CD14-positive monocyte (primary cell): ENCODE measurements around the gene AURKB. TPM values are rescaled to one million over a fixed set of nuclear protein-coding genes. Genes with fewer than 3 reads are reported as not detected.
"Not testable (repeated sequence)": the region's sequence is repeated elsewhere in the genome, so short reads cannot be mapped to it uniquely, and the experiment has no call there.

Source experiments
- DNase-seq, 3 donors: peaks; one replicate each; pipeline ENCODE4 v3.0.0-alpha.2; 2011 to 2022
- H2AFZ ChIP-seq: 2 replicates; pipeline ENCODE4 v1.6.0; 2012; ENCODE audit warnings: mild to moderate bottlenecking, low read depth, low read length, inconsistent platforms; ENCODE audit not compliant: insufficient read depth, poor library complexity, severe bottlenecking
- H3K27ac ChIP-seq, 2 donors: 1 replicate in 1 of 2; 2 replicates in 1 of 2; pipeline ENCODE4 v1.5.1; 2012 to 2013; ENCODE audit warnings: low read length in 2 of 2, control low read depth in 1 of 2, inconsistent platforms in 1 of 2, low read depth in 1 of 2, mild to moderate bottlenecking in 1 of 2
- H3K27me3 ChIP-seq, 2 donors: one replicate each; pipeline versions ENCODE4 v1.6.0 to v1.6.1; 2011 to 2013; ENCODE audit warnings: low read length in 2 of 2; ENCODE audit not compliant: control insufficient read depth in 2 of 2, insufficient read depth in 2 of 2
- H3K36me3 ChIP-seq, 2 donors: replicated peaks in 1 of 2; 1 replicate in 1 of 2; 2 replicates in 1 of 2; pipeline versions ENCODE4 v1.5.1 to v1.6.1; 2012 to 2013; ENCODE audit warnings: low read length in 2 of 2, control low read depth in 1 of 2, inconsistent platforms in 1 of 2, mild to moderate bottlenecking in 1 of 2; ENCODE audit not compliant: insufficient read depth in 2 of 2, control insufficient read depth in 1 of 2
- H3K4me1 ChIP-seq, 2 donors: 1 replicate in 1 of 2; 2 replicates in 1 of 2; pipeline versions ENCODE4 v1.5.1 to v1.6.1; 2012 to 2013; ENCODE audit warnings: low read length in 2 of 2, control low read depth in 1 of 2, inconsistent platforms in 1 of 2, mild to moderate bottlenecking in 1 of 2, moderate library complexity in 1 of 2; ENCODE audit not compliant: insufficient read depth in 2 of 2, control insufficient read depth in 1 of 2
- H3K4me2 ChIP-seq: replicated peaks from 2 replicates; pipeline ENCODE3; 2012; ENCODE audit warnings: low read length, moderate library complexity, mild to moderate bottlenecking; ENCODE audit not compliant: poor library complexity, severe bottlenecking; ENCODE audit errors: extremely low read depth
- H3K4me3 ChIP-seq, 3 experiments: fragments of 200-600 bp in 1 of 3; sonication (generic) in 1 of 3; replicated peaks in 1 of 3; 1 replicate in 2 of 3; 2 replicates in 1 of 3; pipeline ENCODE4 v1.5.1; 2011 to 2013; ENCODE audit warnings: low read length in 3 of 3, mild to moderate bottlenecking in 3 of 3, control low read depth in 2 of 3, low read depth in 2 of 3, inconsistent platforms in 1 of 3, moderate library complexity in 1 of 3
- H3K79me2 ChIP-seq: 2 replicates; pipeline ENCODE4 v1.6.0; 2012; ENCODE audit warnings: mild to moderate bottlenecking, control low read depth, inconsistent platforms, low read length, moderate library complexity; ENCODE audit not compliant: insufficient read depth
- H3K9ac ChIP-seq: 2 replicates; pipeline ENCODE4 v1.6.0; 2017; ENCODE audit warnings: low read length, mild to moderate bottlenecking; ENCODE audit not compliant: insufficient read depth, poor library complexity, severe bottlenecking
- H3K9me3 ChIP-seq, 2 donors: replicated peaks in 1 of 2; 1 replicate in 1 of 2; 2 replicates in 1 of 2; pipeline versions ENCODE4 v1.5.1 to v1.6.1; 2012 to 2013; ENCODE audit warnings: low read length in 2 of 2, control low read depth in 1 of 2; ENCODE audit not compliant: control insufficient read depth in 1 of 2, insufficient read depth in 1 of 2
- H4K20me1 ChIP-seq: 2 replicates; pipeline ENCODE4 v1.6.0; 2012; ENCODE audit warnings: mild to moderate bottlenecking, low read length, control low read depth, moderate library complexity; ENCODE audit not compliant: insufficient read depth
- H3K27ac Mint-ChIP-seq, 7 donors: one replicate each; pipeline ENCODE4 v1.8.0; 2020; ENCODE audit warnings: mild to moderate bottlenecking in 7 of 7, mixed read lengths in 7 of 7, moderate library complexity in 6 of 7, inconsistent platforms in 2 of 7
- H3K27me3 Mint-ChIP-seq, 3 donors: one replicate each; pipeline ENCODE4 v1.8.0; 2021 to 2022; ENCODE audit warnings: low read depth in 3 of 3, mild to moderate bottlenecking in 3 of 3, mixed read lengths in 3 of 3, moderate library complexity in 3 of 3, inconsistent platforms in 1 of 3
- H3K36me3 Mint-ChIP-seq, 2 donors: one replicate each; pipeline ENCODE4 v1.8.0; 2020; ENCODE audit warnings: mixed read lengths in 2 of 2, inconsistent platforms in 1 of 2, mild to moderate bottlenecking in 1 of 2
- H3K4me1 Mint-ChIP-seq: one replicate; pipeline ENCODE4 v1.8.0; 2020; ENCODE audit warnings: mild to moderate bottlenecking, mixed read lengths
- H3K4me3 Mint-ChIP-seq, 2 donors: one replicate each; pipeline ENCODE4 v1.8.0; 2020; ENCODE audit warnings: mild to moderate bottlenecking in 2 of 2, mixed read lengths in 2 of 2, moderate library complexity in 1 of 2
- H3K9me3 Mint-ChIP-seq, 7 donors: one replicate each; pipeline ENCODE4 v1.8.0; 2020 to 2022; ENCODE audit warnings: mixed read lengths in 7 of 7, mild to moderate bottlenecking in 6 of 7, moderate library complexity in 6 of 7, inconsistent platforms in 2 of 7
- CTCF ChIP-seq: fragments of 200-600 bp; IDR thresholded peaks from one replicate; pipeline ENCODE4 v1.8.0; 2022; ENCODE audit warnings: antibody characterized with exemption, mild to moderate bottlenecking
- WGBS: methylation state at CpG from one replicate; pipeline ENCODE4 v1.1.5; 2013; ENCODE audit warnings: missing lambda C conversion rate; ENCODE audit not compliant: insufficient coverage; 5-methylcytosine and 5-hydroxymethylcytosine counted together
- intact Hi-C, 2 donors: fragments of 100-400 bp; cut with micrococcal nuclease; formaldehyde crosslinking; loops; one replicate each; pipeline versions ENCODE4 v1.15.0 to v1.15.1; 2023
- polyA plus RNA-seq, 3 donors: library from polyadenylated mRNA; depleted of rRNA in 1 of 3; unstranded in 2 of 3; stranded (reverse) in 1 of 3; fragments of 300-500 nt in 2 of 3; fragments of >200 nt in 1 of 3; fragmentation: Illumina TruSeq in 2 of 3; gene quantifications; 1 replicate in 2 of 3; 2 replicates in 1 of 3; pipeline ENCODE4 v1.2.3, GENCODE V29; 2012 to 2021

The AURKB gene
- polyA plus RNA-seq, 3 donors: 0.38 to 4.2 (median 0.79) TPM

- no peaks in the 10 kb centered on the region for H3K27me3 ChIP-seq
- Mint-ChIP-seq H3K27me3 (peaks cover 0 to 2% (median 0%) of the 10 kb centered on the region in 3 donors), H3K4me3 (no peak overlapping the region), H3K36me3 (peaks cover 30 to 46% of the 10 kb centered on the region in 2 donors), H3K27ac (no peak overlapping the region), H3K9me3 (no peaks in the 10 kb centered on the region), H3K4me1 (peaks cover 11% of the 10 kb centered on the region)
- H4K20me1 ChIP-seq: no peaks in the 10 kb centered on the region
- no peak overlapping the region for H3K4me3 ChIP-seq
- DNase-seq: no peak
- H3K9me3 ChIP-seq: no peaks in the 10 kb centered on the region
- H3K9ac ChIP-seq: no peak overlapping the region
- 82% methylated on average over 8 of the region's 8 CpGs for WGBS
- no peak overlapping the region for H2AFZ ChIP-seq
- H3K36me3 ChIP-seq: peaks cover 21 to 35% of the 10 kb centered on the region in 2 donors
- intact Hi-C loops: loop anchor here in 1 of 2 donors (5.0 kb wide), 1 partner anchor 34 kb away; the partner anchor contains the start of gene RANGRF
- no peak overlapping the region for H3K4me2 ChIP-seq
- no peak for TF ChIP-seq CTCF
- H3K79me2 ChIP-seq: peaks cover 27% of the 10 kb centered on the region
- peaks cover 7 to 10% of the 10 kb centered on the region in 2 donors for H3K4me1 ChIP-seq
- no peak overlapping the region for H3K27ac ChIP-seq
Measured at GRCh38 chr17:8253801-8254200, 43.4 kb upstream of the AURKB start.

GRCh38 chr17:8251411-8251810, 41.0 kb upstream of the AURKB start:
- not testable (repeated sequence) for H3K27me3 ChIP-seq, H4K20me1 ChIP-seq, H3K9me3 ChIP-seq, H3K4me3 Mint-ChIP-seq, H3K9me3 Mint-ChIP-seq, H3K4me3 ChIP-seq, H3K9ac ChIP-seq, H3K27me3 Mint-ChIP-seq, H3K27ac Mint-ChIP-seq, H3K27ac ChIP-seq, DNase-seq, H2AFZ ChIP-seq, H3K4me2 ChIP-seq
- Histone ChIP-seq H3K79me2 (peaks cover 30% of the 10 kb centered on the region), H3K4me1 (peaks cover 14% of the 10 kb centered on the region in 2 donors), H3K36me3 (peaks cover 13 to 18% of the 10 kb centered on the region in 2 donors)
- intact Hi-C loops: loop anchor here in 1 of 2 donors (5.0 kb wide), 1 partner anchor 36 kb away; the partner anchor contains the start of gene RANGRF
- no CpG with 5 or more reads among the region's 2 CpGs for WGBS
- Mint-ChIP-seq H3K36me3 (peaks cover 22 to 27% of the 10 kb centered on the region in 2 donors), H3K4me1 (peaks cover 21% of the 10 kb centered on the region)
